ENCODE data around the gene C10orf105.

C10orf105 gene

GRCh38 chr10:71750124-71750841 is 30.7 kb upstream of the C10orf105 start:
- Histone ChIP-seq H3K27me3 (ENCODE audit: insufficient read depth, low read length) (peaks cover 13% of the 10 kb centered on the region), H3K79me2 (ENCODE audit: insufficient read depth, low read length) (no peaks in the 10 kb centered on the region), H3K4me1 (ENCODE audit: insufficient read depth, low read length, severe bottlenecking) (peaks cover 6% of the 10 kb centered on the region), H3K27ac (ENCODE audit: low read depth, low read length, poor library complexity, severe bottlenecking) (no peak overlapping the region), H3K9me2 (ENCODE audit: low read depth, low read length) (no peaks in the 10 kb centered on the region), H3K9ac (ENCODE audit: low read length) (no peak overlapping the region), H2AFZ (ENCODE audit: low read length) (no peak overlapping the region), H3K9me3 (ENCODE audit: low read length) (no peaks in the 10 kb centered on the region), H3K36me3 (ENCODE audit: insufficient read depth, low read length) (no peaks in the 10 kb centered on the region), H3K4me3 (ENCODE audit: low read depth, low read length, poor library complexity, severe bottlenecking) (no peak overlapping the region), H4K20me1 (ENCODE audit: insufficient read depth, low read length) (no peaks in the 10 kb centered on the region), H3K4me2 (ENCODE audit: low read length) (no peak overlapping the region), H3F3A (ENCODE audit: insufficient read depth, low read length) (no peaks in the 10 kb centered on the region)
- TF ChIP-seq EZH2 (IDR thresholded peaks at IDR 0.05; ENCODE audit: borderline replicate concordance, low read length) (no peak), CTCF (IDR thresholded peaks at IDR 0.05; ENCODE audit: low read length) (no peak)

- no peak overlapping the region for H3K27ac ChIP-seq (ENCODE audit: low read depth, low read length, poor library complexity, severe bottlenecking)
- TF ChIP-seq EZH2 (IDR thresholded peaks at IDR 0.05; ENCODE audit: borderline replicate concordance, low read length) (no peak), CTCF (IDR thresholded peaks at IDR 0.05; ENCODE audit: low read length) (no peak)
- H3K36me3 ChIP-seq (ENCODE audit: insufficient read depth, low read length), result no peaks in the 10 kb centered on the region
- H3K79me2 ChIP-seq (ENCODE audit: insufficient read depth, low read length), result no peaks in the 10 kb centered on the region
- H3K9me2 ChIP-seq (ENCODE audit: low read depth, low read length), result no peaks in the 10 kb centered on the region
- peaks cover 8% of the 10 kb centered on the region; the same call in 1 of the 2 replicates for H3K27me3 ChIP-seq (ENCODE audit: insufficient read depth, low read length)
- no peaks in the 10 kb centered on the region for H4K20me1 ChIP-seq (ENCODE audit: insufficient read depth, low read length)
- no peaks in the 10 kb centered on the region for H3F3A ChIP-seq (ENCODE audit: insufficient read depth, low read length)
- no peaks in the 10 kb centered on the region for H3K9me3 ChIP-seq (ENCODE audit: low read length)
- no peak overlapping the region for H2AFZ ChIP-seq (ENCODE audit: low read length)
- H3K9ac ChIP-seq (ENCODE audit: low read length), result no peak overlapping the region
- peaks cover 6% of the 10 kb centered on the region for H3K4me1 ChIP-seq (ENCODE audit: insufficient read depth, low read length, severe bottlenecking)
- H3K4me2 ChIP-seq (ENCODE audit: low read length), result no peak overlapping the region
- no peak overlapping the region for H3K4me3 ChIP-seq (ENCODE audit: low read depth, low read length, poor library complexity, severe bottlenecking)
These were observed 29.8 kb upstream of the C10orf105 start for GRCh38 chr10:71749396-71749795.

GRCh38 chr10:71748671-71749191 is 29.2 kb upstream of the C10orf105 start:
- Histone ChIP-seq H2AFZ (ENCODE audit: low read length) (no peak overlapping the region), H3K9ac (ENCODE audit: low read length) (no peak overlapping the region), H3K9me2 (ENCODE audit: low read depth, low read length) (no peaks in the 10 kb centered on the region), H3K4me3 (ENCODE audit: low read depth, low read length, poor library complexity, severe bottlenecking) (no peak overlapping the region), H3K4me2 (ENCODE audit: low read length) (peak overlapping the region; percentile 27; the same call in 1 of the 2 replicates), H3F3A (ENCODE audit: insufficient read depth, low read length) (no peaks in the 10 kb centered on the region), H3K4me1 (ENCODE audit: insufficient read depth, low read length, severe bottlenecking) (peaks cover 6% of the 10 kb centered on the region), H4K20me1 (ENCODE audit: insufficient read depth, low read length) (no peaks in the 10 kb centered on the region), H3K9me3 (ENCODE audit: low read length) (no peaks in the 10 kb centered on the region), H3K27me3 (ENCODE audit: insufficient read depth, low read length) (peaks cover 8% of the 10 kb centered on the region; the same call in 1 of the 2 replicates), H3K36me3 (ENCODE audit: insufficient read depth, low read length) (no peaks in the 10 kb centered on the region), H3K27ac (ENCODE audit: low read depth, low read length, poor library complexity, severe bottlenecking) (no peak overlapping the region), H3K79me2 (ENCODE audit: insufficient read depth, low read length) (no peaks in the 10 kb centered on the region)
- TF ChIP-seq EZH2 (IDR thresholded peaks at IDR 0.05; ENCODE audit: borderline replicate concordance, low read length) (no peak), CTCF (IDR thresholded peaks at IDR 0.05; ENCODE audit: low read length) (0 out of 2 replicates have a peak, but pooled peaks have one; percentile 14)

Data from OCI-LY1 (cell line).